Measurements from ENCODE around the gene PACC1. TPM values are rescaled to one million over a fixed set of nuclear protein-coding genes. Genes with fewer than 3 reads are reported as not detected.

The PACC1 gene
- 41.3 and 43.2 TPM in 2 replicates for total RNA-seq

- DNase-seq (ENCODE audit: low read depth): peak; percentile 28
- no peaks in the 10 kb centered on the region for H3K27me3 ChIP-seq (ENCODE audit: control insufficient read depth, insufficient read depth, low read length)
- TF ChIP-seq, protein P1, sequence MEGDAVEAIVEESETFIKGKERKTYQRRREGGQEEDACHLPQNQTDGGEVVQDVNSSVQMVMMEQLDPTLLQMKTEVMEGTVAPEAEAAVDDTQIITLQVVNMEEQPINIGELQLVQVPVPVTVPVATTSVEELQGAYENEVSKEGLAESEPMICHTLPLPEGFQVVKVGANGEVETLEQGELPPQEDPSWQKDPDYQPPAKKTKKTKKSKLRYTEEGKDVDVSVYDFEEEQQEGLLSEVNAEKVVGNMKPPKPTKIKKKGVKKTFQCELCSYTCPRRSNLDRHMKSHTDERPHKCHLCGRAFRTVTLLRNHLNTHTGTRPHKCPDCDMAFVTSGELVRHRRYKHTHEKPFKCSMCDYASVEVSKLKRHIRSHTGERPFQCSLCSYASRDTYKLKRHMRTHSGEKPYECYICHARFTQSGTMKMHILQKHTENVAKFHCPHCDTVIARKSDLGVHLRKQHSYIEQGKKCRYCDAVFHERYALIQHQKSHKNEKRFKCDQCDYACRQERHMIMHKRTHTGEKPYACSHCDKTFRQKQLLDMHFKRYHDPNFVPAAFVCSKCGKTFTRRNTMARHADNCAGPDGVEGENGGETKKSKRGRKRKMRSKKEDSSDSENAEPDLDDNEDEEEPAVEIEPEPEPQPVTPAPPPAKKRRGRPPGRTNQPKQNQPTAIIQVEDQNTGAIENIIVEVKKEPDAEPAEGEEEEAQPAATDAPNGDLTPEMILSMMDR (IDR thresholded peaks at IDR 0.05; ENCODE audit: insufficient read depth, low read length, poor library complexity, severe bottlenecking): no peak
- peak within 1 kb of the TSS; percentile 84 for H3K4me3 ChIP-seq (ENCODE audit: low read depth, low read length)
- H3K36me3 ChIP-seq (ENCODE audit: control insufficient read depth, insufficient read depth, low read length): no peaks in the 10 kb centered on the region
These were observed at the start of gene PACC1 for GRCh38 chr1:212414328-212415106. Gene PACC1 (minus strand): TSS chr1:212414886. CDS start chr1:212414757, 129 bp downstream.

- TF ChIP-seq, protein P1 (IDR thresholded peaks at IDR 0.05; ENCODE audit: insufficient read depth, low read length, poor library complexity, severe bottlenecking): no peak
- no peak for DNase-seq (ENCODE audit: low read depth)
- H3K27me3 ChIP-seq (ENCODE audit: control insufficient read depth, insufficient read depth, low read length): no peaks in the 10 kb centered on the region
- H3K36me3 ChIP-seq (ENCODE audit: control insufficient read depth, insufficient read depth, low read length): no peaks in the 10 kb centered on the region
- no peak overlapping the region for H3K4me3 ChIP-seq (ENCODE audit: low read depth, low read length)
These were observed 49.0 kb upstream of the PACC1 start for GRCh38 chr1:212463565-212464285.

DNA sequence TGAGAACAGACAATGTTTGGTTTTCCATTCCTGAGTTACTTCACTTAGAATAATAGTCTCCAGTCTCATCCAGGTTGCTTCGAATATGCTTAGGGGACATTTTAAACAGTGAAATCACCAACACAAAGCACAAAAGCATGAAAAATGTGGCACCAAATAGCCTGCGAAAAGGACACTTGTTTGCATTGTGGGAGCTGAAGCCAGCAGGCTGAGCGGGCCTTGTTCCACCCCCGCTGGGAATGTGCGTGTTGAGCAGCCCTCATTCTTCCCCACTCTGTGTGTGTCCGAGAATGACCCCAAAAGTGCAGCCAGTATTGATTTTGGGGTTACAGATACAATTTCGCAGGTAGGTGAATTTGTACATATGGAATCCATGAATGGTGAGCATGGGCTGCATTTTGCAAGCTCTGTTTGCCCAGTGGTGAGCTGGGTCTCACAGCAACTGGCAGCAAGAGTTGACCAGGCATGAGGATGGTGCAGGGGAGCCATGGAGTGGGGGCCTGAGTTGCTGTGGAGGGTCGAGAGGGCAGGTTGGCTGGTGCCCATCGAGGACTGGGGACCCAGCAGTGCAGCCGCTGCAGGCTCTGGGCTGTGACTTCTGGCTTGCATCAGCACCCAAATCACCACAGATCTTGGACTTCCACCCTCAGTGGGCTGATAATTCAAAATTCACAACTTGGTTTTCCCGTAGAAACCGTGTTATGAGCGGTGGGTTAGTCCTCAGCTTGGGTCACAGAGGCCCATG, 47.4 kb upstream of the PACC1 start:
- H3K4me3 ChIP-seq (ENCODE audit: low read depth, low read length): no peak overlapping the region
- DNase-seq (ENCODE audit: low read depth): no peak
- no peaks in the 10 kb centered on the region for H3K36me3 ChIP-seq (ENCODE audit: control insufficient read depth, insufficient read depth, low read length)
- TF ChIP-seq, protein P1 (IDR thresholded peaks at IDR 0.05; ENCODE audit: insufficient read depth, low read length, poor library complexity, severe bottlenecking): no peak
- no peaks in the 10 kb centered on the region for H3K27me3 ChIP-seq (ENCODE audit: control insufficient read depth, insufficient read depth, low read length)

GRCh38 chr1:212460376-212460775, 45.7 kb upstream of the PACC1 start:
- DNase-seq (ENCODE audit: low read depth): no peak
- TF ChIP-seq, protein P1 (IDR thresholded peaks at IDR 0.05; ENCODE audit: insufficient read depth, low read length, poor library complexity, severe bottlenecking): no peak

DNA sequence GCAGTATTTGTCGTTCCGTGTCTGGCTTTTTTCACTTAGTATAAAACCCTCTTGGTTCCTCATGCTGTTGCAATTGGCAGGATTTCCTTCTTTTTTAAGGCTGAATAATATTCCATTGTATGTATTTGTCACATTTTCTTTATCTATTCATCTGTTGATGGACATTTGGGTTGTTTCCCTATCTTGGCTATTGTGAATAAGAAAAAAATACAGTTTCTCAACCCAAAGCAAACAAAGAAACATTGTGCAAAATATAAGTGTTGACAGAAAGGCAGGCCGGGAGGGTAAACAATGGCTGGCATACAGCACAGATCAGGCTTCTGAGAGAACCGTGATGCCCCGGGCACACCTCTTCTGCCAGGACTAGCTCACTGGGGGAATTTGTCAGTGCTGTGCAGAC, 45.0 kb upstream of the PACC1 start:
- Histone ChIP-seq H3K36me3 (ENCODE audit: control insufficient read depth, insufficient read depth, low read length) (no peaks in the 10 kb centered on the region), H3K27me3 (ENCODE audit: control insufficient read depth, insufficient read depth, low read length) (no peaks in the 10 kb centered on the region), H3K4me3 (ENCODE audit: low read depth, low read length) (no peak overlapping the region)
- no peak for DNase-seq (ENCODE audit: low read depth)
- TF ChIP-seq, protein P1 (IDR thresholded peaks at IDR 0.05; ENCODE audit: insufficient read depth, low read length, poor library complexity, severe bottlenecking): no peak

More at GRCh38 chr1:212460376-212460775, 45.7 kb upstream of the PACC1 start:
- no peak overlapping the region for H3K4me3 ChIP-seq (ENCODE audit: low read depth, low read length)
- no peaks in the 10 kb centered on the region for H3K27me3 ChIP-seq (ENCODE audit: control insufficient read depth, insufficient read depth, low read length)
- H3K36me3 ChIP-seq (ENCODE audit: control insufficient read depth, insufficient read depth, low read length): no peaks in the 10 kb centered on the region

Data from kidney epithelial cell (primary cell).